ENCODE results near the gene LAMB4.

DNA sequence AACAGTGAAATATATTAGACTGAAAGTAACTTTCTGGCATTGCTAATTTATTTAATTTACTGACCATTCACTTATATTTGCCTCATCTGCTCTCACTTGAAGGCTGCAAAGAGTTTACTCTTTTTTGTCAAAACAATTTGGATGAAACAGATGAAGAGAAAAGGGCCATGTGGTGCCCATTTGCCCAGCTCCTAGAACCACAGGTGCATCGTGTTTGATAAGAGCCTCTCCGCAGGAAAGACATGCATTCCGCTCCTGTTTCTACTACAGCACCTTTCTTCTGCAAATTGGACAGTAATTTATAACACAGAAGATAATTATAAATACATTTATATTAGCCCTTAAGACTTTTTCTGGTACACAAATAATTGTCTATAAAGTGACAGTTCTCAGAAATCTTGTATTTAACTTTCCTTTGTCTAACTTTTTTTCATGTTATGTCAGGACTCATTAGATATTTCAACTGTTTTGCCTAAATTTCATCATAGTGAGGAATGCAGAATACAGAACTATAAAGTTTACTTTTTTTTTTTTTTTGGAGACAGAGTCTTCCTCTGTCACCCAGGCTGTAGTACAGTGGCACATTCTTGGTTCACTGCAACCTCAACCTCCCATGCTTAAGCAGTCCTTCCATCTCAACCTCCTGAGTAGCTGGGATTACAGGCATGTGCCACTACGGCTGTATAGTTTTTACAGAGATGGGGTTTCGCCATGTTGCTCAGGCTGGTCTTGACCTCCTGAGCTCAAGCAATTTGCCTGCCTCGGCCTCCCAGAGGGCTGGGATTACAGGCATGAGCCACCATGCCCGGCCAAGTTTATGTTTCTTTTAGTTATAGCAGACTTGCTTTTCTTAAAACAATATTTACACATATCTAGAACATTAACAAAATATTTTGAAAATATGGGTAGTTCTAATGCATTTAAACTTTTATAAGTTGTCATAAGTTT lies 869 bp downstream of the LAMB4 start:
- TF ChIP-seq POLR2A (IDR thresholded peaks at IDR 0.05; ENCODE audit: low read depth): no peak
- TF ChIP-seq, protein P1, sequence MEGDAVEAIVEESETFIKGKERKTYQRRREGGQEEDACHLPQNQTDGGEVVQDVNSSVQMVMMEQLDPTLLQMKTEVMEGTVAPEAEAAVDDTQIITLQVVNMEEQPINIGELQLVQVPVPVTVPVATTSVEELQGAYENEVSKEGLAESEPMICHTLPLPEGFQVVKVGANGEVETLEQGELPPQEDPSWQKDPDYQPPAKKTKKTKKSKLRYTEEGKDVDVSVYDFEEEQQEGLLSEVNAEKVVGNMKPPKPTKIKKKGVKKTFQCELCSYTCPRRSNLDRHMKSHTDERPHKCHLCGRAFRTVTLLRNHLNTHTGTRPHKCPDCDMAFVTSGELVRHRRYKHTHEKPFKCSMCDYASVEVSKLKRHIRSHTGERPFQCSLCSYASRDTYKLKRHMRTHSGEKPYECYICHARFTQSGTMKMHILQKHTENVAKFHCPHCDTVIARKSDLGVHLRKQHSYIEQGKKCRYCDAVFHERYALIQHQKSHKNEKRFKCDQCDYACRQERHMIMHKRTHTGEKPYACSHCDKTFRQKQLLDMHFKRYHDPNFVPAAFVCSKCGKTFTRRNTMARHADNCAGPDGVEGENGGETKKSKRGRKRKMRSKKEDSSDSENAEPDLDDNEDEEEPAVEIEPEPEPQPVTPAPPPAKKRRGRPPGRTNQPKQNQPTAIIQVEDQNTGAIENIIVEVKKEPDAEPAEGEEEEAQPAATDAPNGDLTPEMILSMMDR (IDR thresholded peaks at IDR 0.05): no peak
- TF ChIP-seq POLR2AphosphoS5 (IDR thresholded peaks at IDR 0.05): no peak
- TF ChIP-seq EP300 (IDR thresholded peaks at IDR 0.05): no peak

All from esophagus muscularis mucosa (tissue), 4 donors.